GM10847 (cell line): ENCODE measurements around the gene BCL11B.

Experiments used
- POLR2A ChIP-seq: IDR thresholded peaks from 2 replicates; pipeline ENCODE4 v1.6.1; 2011; ENCODE audit not compliant: insufficient read length; ENCODE audit errors: extremely low read depth

The BCL11B gene

GRCh38 chr14:99199846-99200653 lies 71.9 kb downstream of the BCL11B start:
- no peak for TF ChIP-seq POLR2A

- no peak for TF ChIP-seq POLR2A
Measured at GRCh38 chr14:99198746-99199502, 73.1 kb downstream of the BCL11B start.

GRCh38 chr14:99196310-99196650 lies 75.7 kb downstream of the BCL11B start:
- TF ChIP-seq POLR2A: no peak

DNA sequence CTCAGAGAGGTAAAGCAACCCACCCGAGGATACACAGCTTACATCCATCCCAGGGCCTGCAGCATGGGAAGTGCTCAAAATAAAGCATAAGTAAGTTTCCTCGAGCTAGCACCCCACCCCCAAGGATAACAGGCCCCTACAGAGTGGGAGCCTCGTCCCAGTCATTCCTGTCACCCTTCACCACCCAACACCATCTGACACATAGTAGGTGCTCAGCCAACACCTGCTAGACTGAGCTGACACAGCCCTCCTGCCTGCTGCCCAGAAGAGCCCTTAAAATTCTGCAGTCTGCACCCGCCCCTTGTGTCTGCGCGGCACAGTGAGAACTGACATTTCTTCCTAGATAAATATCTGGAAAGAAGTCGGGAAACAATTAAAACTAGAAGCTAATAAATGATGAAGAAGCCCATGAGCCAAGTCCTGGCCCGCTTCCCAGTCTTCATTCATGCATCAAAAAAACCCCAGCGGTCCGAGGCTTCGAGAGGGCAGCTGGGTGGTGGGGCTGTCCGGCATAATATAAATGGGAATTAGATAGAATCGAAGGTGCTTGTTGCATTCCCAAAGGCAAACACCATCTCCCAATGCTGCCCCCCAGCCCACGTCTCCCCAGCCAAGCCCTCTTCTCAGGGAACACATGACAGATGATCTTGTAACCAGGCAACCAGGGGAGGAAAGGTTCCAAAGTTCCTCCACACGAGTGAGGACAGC lies 76.2 kb downstream of the BCL11B start:
- TF ChIP-seq POLR2A: no peak

GRCh38 chr14:99194736-99195135 lies 77.3 kb downstream of the BCL11B start:
- TF ChIP-seq POLR2A: no peak

GRCh38 chr14:99194136-99194535 lies 77.9 kb downstream of the BCL11B start:
- TF ChIP-seq POLR2A: no peak

- TF ChIP-seq POLR2A: no peak
Measured at GRCh38 chr14:99192830-99193229, 79.2 kb downstream of the BCL11B start.

GRCh38 chr14:99192028-99192621 lies 79.9 kb downstream of the BCL11B start:
- no peak for TF ChIP-seq POLR2A

DNA sequence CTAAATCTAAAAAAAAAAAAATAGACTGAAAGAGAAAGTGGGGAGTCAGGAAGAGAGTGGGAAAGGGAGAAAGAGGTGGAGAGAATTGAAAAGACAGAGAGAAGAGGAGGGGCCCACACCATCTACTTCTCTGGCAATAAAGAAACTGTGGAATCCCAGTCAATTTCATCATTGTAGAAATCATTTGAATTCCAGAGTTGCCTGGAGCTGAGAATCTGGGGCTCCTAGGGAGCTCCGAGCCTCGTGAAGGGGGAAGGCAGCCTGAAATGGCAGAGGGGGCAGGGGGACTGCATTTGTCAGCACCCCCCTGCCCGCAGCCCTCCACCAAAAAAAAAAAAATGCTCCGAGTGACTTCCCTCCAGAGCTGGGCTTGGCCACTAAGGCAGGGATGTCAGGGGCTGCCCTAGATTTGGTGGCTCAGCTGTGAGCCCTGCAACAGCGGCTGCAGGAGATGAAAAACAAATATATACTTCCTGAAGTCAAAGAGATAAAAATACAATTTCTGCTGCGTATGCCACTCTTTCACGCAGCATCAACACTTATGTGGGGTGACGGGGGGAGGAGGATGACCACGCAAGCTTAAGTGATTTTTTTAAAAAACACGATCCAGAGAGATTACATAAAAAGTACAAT lies 80.5 kb downstream of the BCL11B start:
- TF ChIP-seq POLR2A: no peak

DNA sequence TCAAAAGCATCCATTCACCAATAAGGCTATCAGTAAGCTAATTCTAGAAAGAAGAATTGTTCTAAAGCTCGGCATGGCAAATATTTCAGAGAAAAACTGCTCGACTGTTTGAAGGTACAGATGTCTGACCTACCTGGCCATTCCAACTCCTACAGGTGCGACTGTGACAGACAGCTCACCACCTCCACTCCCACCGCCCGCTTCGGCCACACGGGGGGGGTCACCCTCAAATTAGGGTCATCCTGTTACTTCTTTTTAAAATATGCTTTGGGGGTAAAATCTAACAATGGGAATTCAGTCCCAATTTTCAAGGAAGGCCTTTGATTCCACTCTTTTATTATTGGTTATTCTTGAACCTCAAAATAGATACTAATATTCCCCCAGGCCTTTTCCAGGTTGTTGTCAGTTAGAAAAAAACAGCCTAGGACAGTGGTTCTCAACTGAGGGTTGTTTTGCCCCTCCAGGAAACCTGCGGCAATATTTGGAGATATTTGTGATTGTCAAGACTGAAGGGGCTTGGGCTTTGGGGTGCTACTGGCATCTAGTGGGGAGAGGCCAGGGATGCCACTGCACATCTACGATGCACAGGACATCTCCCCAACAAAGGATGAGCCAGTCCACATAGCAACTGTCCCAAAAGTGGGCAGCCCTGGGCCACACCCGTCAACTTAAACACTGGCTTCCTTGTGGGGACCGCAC lies 81.2 kb downstream of the BCL11B start:
- no peak for TF ChIP-seq POLR2A

GRCh38 chr14:99189201-99189801 lies 82.7 kb downstream of the BCL11B start:
- no peak for TF ChIP-seq POLR2A

- TF ChIP-seq POLR2A: no peak
Measured at GRCh38 chr14:99188731-99189191, 83.2 kb downstream of the BCL11B start.

DNA sequence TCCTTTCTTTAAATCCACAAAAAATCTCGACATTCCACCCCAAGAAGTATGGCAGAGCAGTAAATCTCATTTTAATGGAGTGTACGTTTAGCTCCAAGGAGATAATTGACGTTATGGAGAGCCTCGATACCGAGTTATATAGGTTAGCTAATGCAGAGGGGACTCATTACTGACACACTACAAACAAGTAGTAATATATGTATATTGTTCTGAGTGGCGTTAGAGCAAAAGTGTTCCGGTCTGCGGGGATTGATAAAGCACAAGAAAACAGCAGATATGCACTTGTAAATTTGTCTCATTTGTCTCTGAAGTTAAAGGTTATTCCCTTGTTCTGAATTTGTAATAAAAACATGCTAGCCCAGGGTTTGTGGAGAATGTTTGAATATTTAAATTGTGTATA lies 84.1 kb downstream of the BCL11B start:
- no peak for TF ChIP-seq POLR2A
